Dedifferentiated amniotic fluid mesenchymal stem cell (primary cell): ENCODE results near the gene MED17.
A peak's percentile ranks its signal among the peaks of the same experiment; 100 is the strongest.
"Not testable (repeated sequence)": the region's sequence is repeated elsewhere in the genome, so short reads cannot be mapped to it uniquely, and the experiment has no call there.

Experiments used
- DNase-seq: peaks from one replicate; pipeline ENCODE4 v3.0.0-alpha.2; 2016; ENCODE audit errors: extremely low spot score

MED17 gene

DNA sequence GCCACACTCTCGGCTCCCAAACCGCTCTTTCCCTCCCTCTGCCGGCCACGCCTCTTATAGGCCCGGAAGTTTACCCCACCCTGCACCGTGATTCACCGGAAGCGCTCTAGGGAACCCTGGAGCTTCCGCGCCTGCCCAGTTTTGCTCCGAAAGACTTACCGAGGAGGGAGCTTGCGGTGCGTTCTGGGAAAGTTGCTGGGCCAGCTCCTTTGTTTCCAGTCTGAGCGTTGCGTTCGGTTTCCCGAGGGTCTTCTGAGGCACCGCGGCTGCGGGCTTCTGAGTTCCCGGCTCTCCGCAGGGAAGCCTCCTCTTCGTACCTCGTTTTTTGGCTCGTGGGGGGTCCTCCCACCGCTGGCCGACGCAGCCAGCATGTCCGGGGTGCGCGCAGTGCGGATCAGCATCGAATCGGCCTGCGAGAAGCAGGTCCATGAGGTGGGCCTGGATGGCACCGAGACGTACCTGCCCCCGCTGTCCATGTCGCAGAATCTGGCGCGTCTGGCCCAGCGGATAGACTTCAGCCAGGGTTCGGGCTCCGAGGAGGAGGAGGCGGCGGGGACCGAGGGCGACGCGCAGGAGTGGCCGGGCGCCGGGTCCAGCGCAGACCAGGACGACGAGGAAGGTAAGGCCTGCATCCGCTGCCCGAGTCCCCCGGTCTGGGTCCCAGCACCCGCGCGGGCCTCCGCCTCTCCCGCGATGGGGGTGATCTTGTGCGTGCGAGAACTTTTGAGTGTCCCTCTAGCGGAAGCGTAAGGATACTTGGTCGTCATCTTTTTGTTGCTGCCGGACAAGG is at the start of gene MED17:
TSS of gene MED17 (plus strand) at position 138 of the 790 bp plus-strand sequence. CDS start at position 370, 232 bp downstream.
- DNase-seq: peak; percentile 96

DNA sequence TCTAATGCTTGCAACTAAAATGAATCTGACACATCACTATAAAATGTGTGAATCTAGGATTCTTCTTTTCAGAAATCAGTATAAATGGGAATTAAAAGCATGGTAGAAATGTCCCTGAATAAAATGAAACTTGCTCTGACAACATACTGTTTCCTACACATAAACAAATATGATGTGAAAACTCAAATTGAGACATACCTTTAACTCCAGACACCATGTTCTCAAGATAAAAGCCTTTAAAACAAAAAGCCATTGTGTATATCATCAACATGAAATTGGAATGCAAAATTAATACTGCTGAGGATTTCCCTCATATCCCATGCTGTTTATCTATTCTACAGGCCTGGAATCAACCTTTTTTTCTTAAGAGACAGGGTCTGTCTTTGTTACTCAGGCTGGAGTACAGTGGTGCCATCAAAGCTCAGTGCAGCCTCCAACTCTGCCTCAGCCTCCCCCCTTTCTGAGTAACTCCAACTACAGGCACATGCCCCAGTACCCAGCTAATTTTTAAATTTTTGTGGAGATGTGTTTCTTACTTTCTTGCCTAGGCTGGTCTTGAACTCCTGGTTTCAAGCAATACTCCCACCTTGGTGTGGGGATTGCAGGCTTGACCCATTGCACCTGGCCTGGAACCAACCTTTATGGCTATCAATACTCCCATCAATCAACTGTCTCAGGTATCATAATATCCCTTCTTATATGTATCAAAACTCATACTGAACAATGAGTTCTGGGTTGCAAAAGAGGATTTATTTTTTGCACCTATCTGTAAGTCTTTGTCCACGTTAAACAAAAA is 49.5 kb upstream of the MED17 start:
- no peak for DNase-seq

GRCh38 chr11:93735627-93736026 is 48.5 kb upstream of the MED17 start:
- DNase-seq: no peak

DNA sequence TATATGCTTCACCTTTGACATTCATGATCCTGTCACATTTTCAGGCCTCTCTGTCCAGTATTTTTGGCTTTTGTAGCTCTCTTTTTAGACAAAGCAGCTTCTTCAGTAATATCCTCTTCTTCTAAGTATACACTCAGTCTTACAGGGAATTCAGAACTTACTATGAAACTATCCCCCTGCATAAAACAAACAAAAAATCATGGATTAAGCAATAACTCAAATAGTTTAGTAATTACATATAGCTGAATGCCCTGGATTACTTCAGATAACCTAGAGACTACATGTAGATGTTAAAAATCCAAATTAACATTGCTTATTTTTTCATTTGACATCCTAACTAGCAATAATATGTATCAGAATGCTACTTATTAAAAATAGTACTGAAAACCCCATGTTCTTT is 48.0 kb upstream of the MED17 start:
- DNase-seq: no peak

DNA sequence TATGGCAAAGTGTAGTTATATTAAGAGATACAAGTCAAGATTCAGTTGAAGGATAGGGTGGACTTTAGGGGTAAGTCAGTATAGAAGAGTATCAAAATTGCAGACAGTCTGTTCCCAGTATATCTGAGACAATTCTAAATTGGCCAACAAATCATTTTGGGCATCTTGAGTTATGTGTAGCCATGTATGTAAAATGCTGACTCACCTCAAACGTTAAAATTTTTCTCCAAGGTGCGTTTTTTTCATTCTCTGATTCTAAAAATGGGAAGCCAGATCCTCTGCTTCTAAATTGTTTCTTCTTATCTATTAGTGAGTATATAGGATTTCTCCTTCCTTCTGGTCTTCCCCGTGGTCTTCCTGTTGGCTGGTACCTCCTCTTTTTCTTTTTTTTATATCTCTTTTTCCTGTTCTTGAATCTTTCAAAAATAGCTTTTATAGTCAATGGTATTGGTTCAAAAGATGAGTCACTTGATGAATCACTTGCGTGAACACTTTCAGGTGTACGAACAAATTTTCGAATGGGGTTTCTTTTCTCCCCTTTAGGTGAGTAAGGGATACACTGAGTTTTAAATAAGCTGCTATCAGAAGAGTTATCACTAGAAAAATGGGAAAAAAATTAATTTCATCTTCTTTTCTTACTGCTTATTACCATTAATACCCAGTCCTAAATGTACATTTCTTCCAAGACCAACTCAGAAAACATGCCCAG is 46.0 kb upstream of the MED17 start:
- DNase-seq: no peak

DNA sequence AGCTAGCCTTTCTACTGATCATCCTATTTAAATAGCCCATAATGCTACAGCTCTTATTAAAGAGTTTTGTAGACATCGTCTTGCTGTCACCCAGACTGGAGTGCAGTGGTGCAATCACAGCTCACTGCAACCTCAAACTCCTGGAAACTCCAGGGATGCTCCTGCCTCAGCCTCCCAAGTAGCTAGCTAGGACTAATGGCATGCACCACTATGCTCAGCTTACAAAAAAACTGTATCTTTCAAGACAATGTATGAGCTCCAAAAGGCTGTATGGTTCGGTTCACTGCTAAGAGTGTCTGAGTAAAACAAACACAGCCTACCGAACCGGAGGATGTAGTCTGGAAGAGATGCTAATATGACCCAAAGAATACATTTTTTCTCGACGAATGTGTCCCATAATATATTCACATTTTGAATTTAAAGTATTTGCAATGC is 45.4 kb upstream of the MED17 start:
- DNase-seq: no peak

DNA sequence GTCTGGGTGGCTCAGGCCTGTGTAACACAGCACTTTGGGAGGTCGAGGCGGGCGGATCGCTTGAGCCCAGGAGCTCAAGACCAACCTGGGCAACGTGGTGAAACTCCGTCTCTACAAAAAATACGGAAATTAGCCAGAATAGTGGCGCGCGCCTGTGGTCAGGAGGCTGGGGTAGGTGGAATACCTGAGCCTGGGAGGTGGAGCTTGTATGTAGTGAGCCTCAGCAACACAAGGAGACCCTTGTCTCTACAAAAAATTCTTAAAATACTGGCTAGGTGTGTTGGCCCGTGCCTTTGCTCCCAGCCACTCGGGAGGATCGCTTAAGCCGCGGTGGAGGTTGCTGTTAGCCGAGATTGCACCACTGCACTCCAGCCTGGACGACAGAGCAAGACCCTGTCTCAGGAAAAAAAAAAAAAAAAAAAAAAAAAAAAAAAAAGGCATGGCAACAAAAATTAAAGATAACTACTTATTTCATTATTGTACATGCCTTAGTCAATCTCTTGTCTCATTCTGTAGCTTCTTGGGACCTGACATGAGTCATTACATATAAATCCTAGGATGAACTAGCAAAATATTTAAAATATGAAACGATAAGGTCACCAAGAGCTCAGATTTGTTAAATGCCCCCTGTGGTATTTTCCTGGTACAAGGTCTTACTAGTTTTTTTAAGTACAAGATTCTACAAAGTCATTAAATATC is 43.9 kb upstream of the MED17 start:
- DNase-seq: no peak

DNA sequence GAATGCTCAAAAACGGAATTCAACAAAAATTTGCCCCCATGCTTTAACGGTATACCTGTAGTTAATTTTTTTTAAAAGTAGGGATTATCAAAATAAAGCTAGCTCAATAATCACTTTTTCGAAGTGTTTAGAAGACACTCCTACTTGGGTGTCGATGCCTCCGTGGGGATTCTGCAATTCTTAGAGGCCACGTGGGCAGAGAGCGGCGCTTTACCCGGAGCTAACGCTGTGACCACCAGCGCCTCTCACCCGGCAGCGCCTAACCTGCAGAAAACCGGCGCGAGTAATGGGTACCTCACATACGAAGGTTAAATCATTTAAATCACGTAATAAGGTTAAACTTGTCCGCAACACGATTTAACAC is 43.4 kb upstream of the MED17 start:
- DNase-seq: peak; percentile 44

GRCh38 chr11:93741094-93741881 is 42.8 kb upstream of the MED17 start, which contains the start of the genes C11orf54 and TAF1D:
TSS of gene C11orf54 (plus strand) at chr11:93741672. CDS start at chr11:93747394, 5,722 bp downstream.
TSS of gene TAF1D (minus strand) at chr11:93741495. CDS start at chr11:93739304, 2,191 bp downstream.
- DNase-seq: peak; percentile 98

DNA sequence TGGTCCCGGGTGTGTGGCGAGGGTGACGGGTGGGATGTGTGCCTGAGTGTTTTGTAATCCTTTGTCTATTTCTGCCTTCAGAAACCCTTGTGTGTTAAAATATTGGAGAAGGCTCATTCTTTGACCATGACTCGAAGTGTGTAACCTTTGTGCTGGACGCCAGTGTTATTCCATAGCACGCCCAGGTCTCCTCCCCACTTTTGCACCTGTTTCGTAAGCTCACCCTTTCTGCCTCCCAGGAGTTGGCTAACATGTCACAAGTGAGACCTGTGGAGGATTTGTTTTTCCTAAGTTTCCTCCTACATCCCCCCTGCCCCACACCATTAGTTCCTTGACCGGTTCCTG is 42.2 kb upstream of the MED17 start:
- DNase-seq: no peak

DNA sequence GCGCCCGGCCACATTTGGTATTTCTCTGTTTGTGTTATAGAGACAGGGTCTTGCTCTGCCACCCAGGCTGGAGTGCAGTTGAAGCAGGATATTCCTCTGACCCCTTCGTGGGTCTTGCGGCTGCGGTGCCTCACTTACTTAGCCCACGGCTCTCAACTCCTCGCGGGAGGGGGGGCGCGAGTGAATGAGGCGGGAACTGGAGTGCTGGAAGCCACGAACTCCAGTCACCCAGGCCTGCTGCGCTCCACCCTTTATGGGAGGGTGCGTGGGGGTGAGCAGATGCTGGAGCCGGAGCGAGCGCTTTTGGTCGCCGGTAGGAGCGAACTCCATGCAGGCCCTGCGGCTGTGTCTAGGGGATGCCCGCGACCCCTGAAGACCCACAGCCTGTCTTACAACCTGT is 40.8 kb upstream of the MED17 start:
- DNase-seq: no peak

DNA sequence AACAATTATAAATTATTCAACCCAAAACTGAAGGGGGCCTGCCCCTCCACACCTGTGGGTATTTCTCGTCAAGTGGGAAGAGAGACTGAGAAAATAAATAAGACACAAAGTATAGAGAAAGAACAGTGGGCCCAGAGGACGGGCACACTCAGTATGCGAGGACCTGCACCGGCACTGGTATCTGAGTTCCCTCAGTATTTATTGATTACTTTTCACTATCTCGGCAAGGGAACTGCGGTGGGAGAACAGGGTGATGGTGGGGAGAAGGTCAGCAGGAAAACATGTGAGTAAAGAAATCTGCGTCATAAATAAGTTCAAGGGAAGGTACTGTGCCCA is 39.4 kb upstream of the MED17 start:
- DNase-seq: no peak

DNA sequence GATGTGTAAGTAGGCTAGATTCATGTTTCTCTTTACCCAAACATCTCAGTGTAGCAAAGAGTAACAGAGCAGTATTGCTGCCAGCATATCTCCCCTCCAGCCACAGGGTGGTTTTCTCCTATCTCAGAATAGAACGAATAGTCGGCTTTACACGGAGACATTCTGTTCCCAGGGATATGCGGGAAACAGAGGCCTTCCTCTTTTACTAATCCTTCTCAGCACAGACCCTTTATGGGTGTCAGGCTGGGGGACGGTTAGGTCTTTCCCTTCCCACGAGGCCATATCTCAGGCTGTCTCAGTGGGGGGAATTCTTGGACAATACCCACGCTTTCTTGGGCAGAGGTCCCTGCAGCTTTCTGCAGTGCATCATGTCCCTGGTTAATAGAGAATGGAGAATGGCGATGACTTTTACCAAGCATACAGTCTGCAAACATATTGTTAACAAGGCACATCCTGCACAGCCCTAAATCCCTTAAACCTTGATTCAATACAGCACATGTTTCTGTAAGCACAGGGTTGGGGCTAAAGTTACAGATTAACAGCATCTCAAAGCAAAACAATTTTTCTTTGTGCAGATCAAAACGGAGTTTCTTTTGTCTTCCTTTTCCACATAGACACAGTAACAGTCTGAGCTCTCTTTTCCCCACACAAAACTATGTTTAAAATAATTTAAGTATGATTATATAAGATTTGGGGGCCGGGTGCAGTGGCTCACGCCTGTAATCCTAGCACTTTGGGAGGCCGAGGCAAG is 38.9 kb upstream of the MED17 start:
- not testable (repeated sequence) for DNase-seq

DNA sequence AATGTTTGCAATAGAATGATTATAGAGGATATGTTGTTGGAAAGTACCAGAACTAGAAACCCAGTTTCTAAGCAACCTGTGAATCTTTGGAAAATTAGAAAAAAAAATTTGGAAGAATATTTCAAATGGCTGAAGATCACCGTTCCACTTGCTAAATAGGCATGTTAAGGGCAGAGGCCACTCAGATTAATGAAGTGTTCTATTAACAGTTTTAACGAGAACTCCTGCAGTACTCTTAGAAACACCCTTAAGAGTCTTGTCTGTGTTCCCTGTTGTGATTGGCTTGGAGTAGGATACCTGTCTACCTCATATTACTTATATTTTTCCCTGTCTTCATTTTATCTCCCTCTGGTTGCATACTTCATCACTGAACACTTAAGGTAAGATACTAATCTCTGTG is 38.0 kb upstream of the MED17 start:
- no peak for DNase-seq

DNA sequence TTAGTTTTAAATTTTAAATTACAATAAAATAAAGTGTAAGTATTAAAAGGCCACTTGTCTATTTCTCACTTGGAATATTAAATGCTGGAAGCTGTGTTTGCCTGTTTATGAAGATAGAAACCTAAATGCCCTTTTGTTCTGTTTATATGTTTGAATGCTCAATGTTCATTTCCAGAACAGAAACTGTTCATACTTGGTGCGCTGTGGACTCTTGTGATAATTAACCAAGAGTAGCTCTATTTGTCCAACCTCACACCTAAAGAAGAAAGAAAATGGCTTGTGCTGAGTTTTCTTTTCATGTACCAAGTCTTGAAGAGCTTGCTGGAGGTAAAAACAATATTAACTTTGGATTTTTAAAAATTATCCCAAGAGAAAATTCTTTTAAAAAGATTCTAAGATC is 37.0 kb upstream of the MED17 start:
- DNase-seq: no peak

- DNase-seq: no peak
Observed at GRCh38 chr11:93751001-93751400, 33.1 kb upstream of the MED17 start.

DNA sequence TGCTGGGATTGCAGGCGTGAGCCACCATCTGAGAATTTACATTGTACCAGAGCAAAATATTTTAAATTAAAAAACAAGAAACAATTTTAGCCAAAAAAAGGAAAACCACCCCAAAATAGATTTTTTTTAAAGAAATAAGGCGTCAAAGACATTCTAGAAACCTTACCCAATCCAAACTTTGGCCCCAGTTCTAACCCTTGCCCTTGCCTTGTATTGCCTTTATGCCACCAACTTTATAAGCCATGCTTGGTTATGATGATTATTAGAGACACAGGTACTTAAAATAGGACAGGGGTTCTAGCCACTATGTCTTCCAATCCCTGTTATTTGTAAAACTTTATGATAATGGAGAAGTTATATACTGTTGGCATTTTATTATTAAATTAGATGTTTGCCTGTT is 30.8 kb upstream of the MED17 start:
- no peak for DNase-seq

- no peak for DNase-seq
Observed at GRCh38 chr11:93756748-93757147, 27.3 kb upstream of the MED17 start.

- no peak for DNase-seq
Observed at GRCh38 chr11:93757301-93757700, 26.8 kb upstream of the MED17 start.
